ENCODE measurements around the gene SLC4A2. TPM values are rescaled to one million over a fixed set of nuclear protein-coding genes. Genes with fewer than 3 reads are reported as not detected.

SLC4A2 gene
- total RNA-seq, 1 donor = 61.5 TPM

GRCh38 chr7:151101621-151102396 is 42.4 kb downstream of the SLC4A2 start:
- Histone ChIP-seq H2AFZ (ENCODE audit: low read length) (no peak overlapping the region), H4K20me1 (ENCODE audit: insufficient read depth, low read length) (peaks cover 58% of the 10 kb centered on the region), H3K79me2 (ENCODE audit: insufficient read depth, low read length) (peaks cover 74% of the 10 kb centered on the region), H3K4me3 (ENCODE audit: insufficient read depth, low read length) (no peak overlapping the region), H3K36me3 (ENCODE audit: insufficient read depth, low read length) (peaks cover 5% of the 10 kb centered on the region), H3K9me3 (ENCODE audit: low read depth, low read length) (no peaks in the 10 kb centered on the region), H3K4me1 (ENCODE audit: insufficient read depth, low read length) (peaks cover 10% of the 10 kb centered on the region), H3K4me2 (ENCODE audit: insufficient read depth, low read length) (no peak overlapping the region), H3K27ac (ENCODE audit: low read depth, low read length) (no peak overlapping the region), H3K27me3 (ENCODE audit: insufficient read depth, low read length) (no peaks in the 10 kb centered on the region)
- TF ChIP-seq, protein P1, sequence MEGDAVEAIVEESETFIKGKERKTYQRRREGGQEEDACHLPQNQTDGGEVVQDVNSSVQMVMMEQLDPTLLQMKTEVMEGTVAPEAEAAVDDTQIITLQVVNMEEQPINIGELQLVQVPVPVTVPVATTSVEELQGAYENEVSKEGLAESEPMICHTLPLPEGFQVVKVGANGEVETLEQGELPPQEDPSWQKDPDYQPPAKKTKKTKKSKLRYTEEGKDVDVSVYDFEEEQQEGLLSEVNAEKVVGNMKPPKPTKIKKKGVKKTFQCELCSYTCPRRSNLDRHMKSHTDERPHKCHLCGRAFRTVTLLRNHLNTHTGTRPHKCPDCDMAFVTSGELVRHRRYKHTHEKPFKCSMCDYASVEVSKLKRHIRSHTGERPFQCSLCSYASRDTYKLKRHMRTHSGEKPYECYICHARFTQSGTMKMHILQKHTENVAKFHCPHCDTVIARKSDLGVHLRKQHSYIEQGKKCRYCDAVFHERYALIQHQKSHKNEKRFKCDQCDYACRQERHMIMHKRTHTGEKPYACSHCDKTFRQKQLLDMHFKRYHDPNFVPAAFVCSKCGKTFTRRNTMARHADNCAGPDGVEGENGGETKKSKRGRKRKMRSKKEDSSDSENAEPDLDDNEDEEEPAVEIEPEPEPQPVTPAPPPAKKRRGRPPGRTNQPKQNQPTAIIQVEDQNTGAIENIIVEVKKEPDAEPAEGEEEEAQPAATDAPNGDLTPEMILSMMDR (IDR thresholded peaks at IDR 0.05; ENCODE audit: extremely low read depth, low read depth, low read length) = no peak
- peak; percentile 22 for DNase-seq (ENCODE audit: insufficient read length, low spot score, missing footprints)

GRCh38 chr7:151102991-151103390 is 43.6 kb downstream of the SLC4A2 start:
- no peak overlapping the region for H3K4me2 ChIP-seq (ENCODE audit: insufficient read depth, low read length)
- DNase-seq (ENCODE audit: insufficient read length, low spot score, missing footprints) = peak; percentile 27
- H3K36me3 ChIP-seq (ENCODE audit: insufficient read depth, low read length) = peaks cover 5% of the 10 kb centered on the region
- peaks cover 10% of the 10 kb centered on the region for H3K4me1 ChIP-seq (ENCODE audit: insufficient read depth, low read length)
- H3K27ac ChIP-seq (ENCODE audit: low read depth, low read length) = no peak overlapping the region
- H3K79me2 ChIP-seq (ENCODE audit: insufficient read depth, low read length) = peaks cover 70% of the 10 kb centered on the region
- peaks cover 58% of the 10 kb centered on the region for H4K20me1 ChIP-seq (ENCODE audit: insufficient read depth, low read length)
- TF ChIP-seq, protein P1 (IDR thresholded peaks at IDR 0.05; ENCODE audit: extremely low read depth, low read depth, low read length) = no peak
- H2AFZ ChIP-seq (ENCODE audit: low read length) = no peak overlapping the region
- no peaks in the 10 kb centered on the region for H3K9me3 ChIP-seq (ENCODE audit: low read depth, low read length)
- H3K4me3 ChIP-seq (ENCODE audit: insufficient read depth, low read length) = no peak overlapping the region
- H3K27me3 ChIP-seq (ENCODE audit: insufficient read depth, low read length) = no peaks in the 10 kb centered on the region

- Histone ChIP-seq H3K4me3 (ENCODE audit: insufficient read depth, low read length) (no peak overlapping the region), H3K27ac (ENCODE audit: low read depth, low read length) (no peak overlapping the region), H3K4me2 (ENCODE audit: insufficient read depth, low read length) (no peak overlapping the region), H3K9me3 (ENCODE audit: low read depth, low read length) (no peaks in the 10 kb centered on the region), H3K4me1 (ENCODE audit: insufficient read depth, low read length) (peaks cover 10% of the 10 kb centered on the region), H4K20me1 (ENCODE audit: insufficient read depth, low read length) (peaks cover 62% of the 10 kb centered on the region), H3K27me3 (ENCODE audit: insufficient read depth, low read length) (no peaks in the 10 kb centered on the region), H3K79me2 (ENCODE audit: insufficient read depth, low read length) (peaks cover 73% of the 10 kb centered on the region), H3K36me3 (ENCODE audit: insufficient read depth, low read length) (peaks cover 5% of the 10 kb centered on the region), H2AFZ (ENCODE audit: low read length) (no peak overlapping the region)
- DNase-seq (ENCODE audit: insufficient read length, low spot score, missing footprints) = no peak
- TF ChIP-seq, protein P1 (IDR thresholded peaks at IDR 0.05; ENCODE audit: extremely low read depth, low read depth, low read length) = no peak
These were observed 44.6 kb downstream of the SLC4A2 start for GRCh38 chr7:151103973-151104372.

DNA sequence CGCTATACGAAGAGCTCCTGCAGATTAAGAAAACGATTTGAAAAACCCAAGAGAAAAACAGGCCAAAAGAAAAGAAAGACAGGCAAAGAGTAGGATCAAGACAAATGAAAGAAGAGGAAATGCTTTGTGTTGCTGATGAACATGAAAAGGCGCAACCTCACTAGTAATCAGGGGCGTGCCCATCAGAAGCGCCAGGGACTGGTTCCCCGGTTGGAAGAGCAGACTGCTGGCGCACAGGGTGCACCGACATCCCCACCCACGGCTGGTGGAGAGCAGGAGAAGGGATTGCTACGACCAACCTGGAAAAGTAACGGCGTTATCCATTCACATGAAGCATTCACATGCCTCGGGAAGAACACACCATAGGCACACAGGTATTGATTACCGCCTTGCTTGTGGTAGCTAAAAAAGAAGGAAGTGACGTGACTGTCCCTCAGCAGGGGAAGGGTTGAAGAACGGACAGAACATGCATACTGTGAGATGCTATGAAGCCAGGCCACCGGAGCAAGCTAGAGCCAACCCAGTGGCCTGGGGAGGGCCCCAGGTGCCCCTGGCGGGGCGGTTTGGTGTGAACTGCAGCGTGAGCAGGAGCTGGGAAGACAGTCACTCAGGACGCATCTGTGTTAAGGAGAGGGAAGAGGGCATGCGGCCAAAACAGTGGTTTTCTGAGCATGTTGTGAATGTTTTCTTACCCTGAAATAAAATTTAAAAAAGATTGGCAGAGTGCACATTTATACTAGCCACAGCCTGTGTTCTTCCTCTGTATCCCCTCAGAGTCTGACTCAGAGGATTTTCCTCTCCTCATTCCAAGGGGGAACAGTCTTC is 45.2 kb downstream of the SLC4A2 start:
- H3K79me2 ChIP-seq (ENCODE audit: insufficient read depth, low read length) = peaks cover 75% of the 10 kb centered on the region
- peaks cover 64% of the 10 kb centered on the region for H4K20me1 ChIP-seq (ENCODE audit: insufficient read depth, low read length)
- peaks cover 5% of the 10 kb centered on the region for H3K36me3 ChIP-seq (ENCODE audit: insufficient read depth, low read length)
- DNase-seq (ENCODE audit: insufficient read length, low spot score, missing footprints) = peak; percentile 98
- TF ChIP-seq, protein P1 (IDR thresholded peaks at IDR 0.05; ENCODE audit: extremely low read depth, low read depth, low read length) = no peak
- no peak overlapping the region for H3K4me3 ChIP-seq (ENCODE audit: insufficient read depth, low read length)
- H3K4me1 ChIP-seq (ENCODE audit: insufficient read depth, low read length) = peaks cover 14% of the 10 kb centered on the region
- H3K27me3 ChIP-seq (ENCODE audit: insufficient read depth, low read length) = no peaks in the 10 kb centered on the region
- no peaks in the 10 kb centered on the region for H3K9me3 ChIP-seq (ENCODE audit: low read depth, low read length)
- H2AFZ ChIP-seq (ENCODE audit: low read length) = no peak overlapping the region
- peak overlapping the region; percentile 26 for H3K4me2 ChIP-seq (ENCODE audit: insufficient read depth, low read length)
- H3K27ac ChIP-seq (ENCODE audit: low read depth, low read length) = no peak overlapping the region

All from osteoblast (primary cell).